Endothelial cell of umbilical vein (primary cell): ENCODE data around the gene VCL. TPM values are rescaled to one million over a fixed set of nuclear protein-coding genes. Genes with fewer than 3 reads are reported as not detected.
A peak's percentile ranks its signal among the peaks of the same experiment; 100 is the strongest.

ENCODE experiments used
- BruUV-seq: library from RNA; stranded (reverse); fragments of 400-500 nt; replicated peaks from 2 replicates; lab custom pipeline; 2021; lab: Mats Ljungman, UMichigan
- CTCF ChIA-PET: fragments of 300-600, 350-600 bp; sonication (Branson Sonifier 250); formaldehyde crosslinking; loops from one replicate; lab custom pipeline; 2021; ENCODE audit warnings: antibody characterized with exemption, inconsistent platforms; lab: Charles Lee
- POLR2A ChIA-PET: fragments of 300-600, 350-600 bp; sonication (Branson Sonifier 250); formaldehyde crosslinking; loops from one replicate; lab custom pipeline; 2021; ENCODE audit warnings: antibody characterized with exemption, inconsistent platforms; lab: Charles Lee
- DNase-seq: peaks from one replicate; pipeline ENCODE4 v3.0.0-alpha.2; 2011; ENCODE audit warnings: low read depth, low spot score
- FAIRE-seq: peaks from 2 replicates; lab custom pipeline; 2011; peaks lifted over from hg19 to GRCh38; lab: Jason Lieb, UNC
- H2AFZ ChIP-seq: 2 replicates; pipeline ENCODE4 v1.6.0; 2012; ENCODE audit warnings: low read depth, low read length, control low read depth, inconsistent platforms
- H3K27ac ChIP-seq: 2 replicates; pipeline ENCODE4 v1.5.1; 2011; ENCODE audit warnings: low read depth, mild to moderate bottlenecking, control low read depth, low read length, moderate library complexity; ENCODE audit not compliant: insufficient read depth
- H3K27me3 ChIP-seq, 2 experiments: 2 replicates each; pipeline versions ENCODE4 v1.6.0 to v1.6.1; 2011; ENCODE audit warnings: low read length in 2 of 2, mixed read lengths in 1 of 2; ENCODE audit not compliant: control insufficient read depth in 2 of 2, insufficient read depth in 2 of 2
- H3K36me3 ChIP-seq, 2 experiments: 2 replicates in 1 of 2; 3 replicates in 1 of 2; pipeline ENCODE4 v1.5.1; 2011; ENCODE audit warnings: low read length in 2 of 2, mild to moderate bottlenecking in 1 of 2, moderate library complexity in 1 of 2; ENCODE audit not compliant: control insufficient read depth in 2 of 2, insufficient read depth in 2 of 2; ENCODE audit errors: extremely low read depth in 1 of 2
- H3K4me1 ChIP-seq: 3 replicates; pipeline ENCODE4 v1.5.1; 2011; ENCODE audit warnings: mild to moderate bottlenecking, low read length; ENCODE audit not compliant: control insufficient read depth, insufficient read depth; ENCODE audit errors: extremely low read depth
- H3K4me2 ChIP-seq: 2 replicates; pipeline ENCODE4 v1.6.1; 2011; ENCODE audit warnings: low read length, control low read depth, mixed read lengths; ENCODE audit not compliant: insufficient read depth
- H3K4me3 ChIP-seq, 3 experiments: fragments of 200-600 bp in 1 of 3; sonication (generic), shearing (Covaris generic) in 1 of 3; replicated peaks in 1 of 3; 2 replicates each; pipeline ENCODE4 v1.5.1; 2011 to 2016; ENCODE audit warnings: control low read depth in 3 of 3, low read length in 3 of 3, mild to moderate bottlenecking in 2 of 3, inconsistent platforms in 1 of 3, low read depth in 1 of 3, moderate library complexity in 1 of 3; ENCODE audit not compliant: insufficient read depth in 1 of 3
- H3K79me2 ChIP-seq: 2 replicates; pipeline ENCODE4 v1.6.0; 2012; ENCODE audit warnings: low read length, inconsistent platforms; ENCODE audit not compliant: control insufficient read depth, insufficient read depth
- H3K9ac ChIP-seq: replicated peaks from 2 replicates; pipeline ENCODE3; 2011; ENCODE audit warnings: low read length, control low read depth; ENCODE audit not compliant: insufficient read depth; ENCODE audit errors: extremely low read depth
- H3K9me1 ChIP-seq: replicated peaks from 3 replicates; pipeline ENCODE4 v1.6.0; 2011; ENCODE audit warnings: mild to moderate bottlenecking, low read length; ENCODE audit not compliant: control insufficient read depth, insufficient read depth; ENCODE audit errors: extremely low read depth
- H3K9me3 ChIP-seq: replicated peaks from 2 replicates; pipeline ENCODE4 v1.5.1; 2012; ENCODE audit warnings: low read length, inconsistent platforms; ENCODE audit not compliant: control insufficient read depth, insufficient read depth
- H4K20me1 ChIP-seq: replicated peaks from 2 replicates; pipeline ENCODE3; 2011; ENCODE audit warnings: mild to moderate bottlenecking, low read length; ENCODE audit not compliant: control insufficient read depth, insufficient read depth; ENCODE audit errors: extremely low read depth
- CTCF ChIP-seq, 2 donors: IDR thresholded peaks; 1 replicate in 1 of 2; 2 replicates in 1 of 2; pipeline ENCODE4 v1.5.1; 2011; ENCODE audit warnings: low read length in 2 of 2, mild to moderate bottlenecking in 2 of 2, moderate library complexity in 2 of 2, control low read depth in 1 of 2, inconsistent platforms in 1 of 2, low read depth in 1 of 2; ENCODE audit not compliant: insufficient read depth in 1 of 2; ENCODE audit errors: extremely low read depth in 1 of 2
- EZH2 ChIP-seq: IDR thresholded peaks from 2 replicates; pipeline ENCODE4 v1.6.1; 2012; ENCODE audit warnings: borderline replicate concordance, low read depth, mild to moderate bottlenecking, moderate library complexity, low read length, inconsistent platforms; ENCODE audit not compliant: severe bottlenecking
- FOS ChIP-seq: IDR thresholded peaks from 2 replicates; pipeline ENCODE4 v1.6.1; 2011; ENCODE audit warnings: mild to moderate bottlenecking, low read length, moderate library complexity, borderline replicate concordance; ENCODE audit not compliant: insufficient read depth
- GATA2 ChIP-seq: IDR thresholded peaks from 2 replicates; pipeline ENCODE4 v1.7.0; 2011; ENCODE audit warnings: low read depth, mild to moderate bottlenecking, moderate library complexity, mixed read lengths, low read length; ENCODE audit not compliant: insufficient read length, insufficient read depth
- JUN ChIP-seq: IDR thresholded peaks from 2 replicates; pipeline ENCODE4 v1.6.1; 2011; ENCODE audit warnings: borderline replicate concordance, low read depth; ENCODE audit not compliant: insufficient read length, insufficient read depth
- MAX ChIP-seq: IDR thresholded peaks from 2 replicates; pipeline ENCODE4 v1.6.1; 2011; ENCODE audit not compliant: insufficient read depth, insufficient read length
- MYC ChIP-seq: IDR thresholded peaks from one replicate; pipeline ENCODE4 v1.6.1; 2011; ENCODE audit warnings: mild to moderate bottlenecking, low read depth, low read length
- POLR2A ChIP-seq: IDR thresholded peaks from 2 replicates; pipeline ENCODE4 v1.6.1; 2012; ENCODE audit warnings: low read depth, mild to moderate bottlenecking, control low read depth, low read length
- POLR2AphosphoS5 ChIP-seq: IDR thresholded peaks from 2 replicates; pipeline ENCODE4 v1.6.1; 2012; ENCODE audit warnings: low read depth, mild to moderate bottlenecking, control low read depth, low read length, moderate library complexity; ENCODE audit not compliant: insufficient read depth
- dilution Hi-C: fragments of 300-500 bp; cut with MboI; formaldehyde crosslinking; loops from one replicate; pipeline ENCODE4 v1.15.0; 2019; ENCODE audit warnings: low sequenced_read_pairs; ENCODE audit not compliant: extremely low pct_ligation_motif_present
- intact Hi-C: fragments of 100-400 bp; cut with micrococcal nuclease; formaldehyde crosslinking; loops from one replicate; pipeline ENCODE4 v1.10.0; 2022
- polyA plus RNA-seq, 4 experiments: library from polyadenylated mRNA; depleted of rRNA in 3 of 4; stranded (reverse) in 3 of 4; unstranded in 1 of 4; fragments of >200 nt; gene quantifications; 2 replicates each; pipeline versions ENCODE4 v1.2.1 to v1.2.3, GENCODE V29; 2011 to 2012; ENCODE audit warnings: missing spikeins in 1 of 4
- total RNA-seq: library from RNA; stranded (reverse); gene quantifications from 2 replicates; pipeline ENCODE4 v1.2.3, GENCODE V29; 2021

Gene VCL
- total and polyA plus RNA-seq, 2 donors (not counting 3 experiments of a cell fraction or from before 2014, with no cell fraction given): 95.4 to 231 TPM

GRCh38 chr10:74058658-74059057 lies 60.7 kb downstream of the VCL start:
- H3K36me3 ChIP-seq: peaks cover 0 to 6% of the 10 kb centered on the region in 2 experiments
- no peak overlapping the region for H3K4me2 ChIP-seq
- intact Hi-C loops (no loop called here), dilution Hi-C loops (no loop called here)
- peaks cover 34% of the 10 kb centered on the region for H3K4me1 ChIP-seq
- no peak overlapping the region for H3K27ac ChIP-seq
- FAIRE-seq (no peak), DNase-seq (peak; percentile 39)
- ChIA-PET CTCF (interaction anchor here (1.0 to 5.9 kb wide), 3 partner anchors 9 to 172 kb away, joined by 5 to 34 read pairs (median 8); no protein-coding TSS in a partner anchor), POLR2A (interaction anchor here (0.8 to 1.1 kb wide), 2 partner anchors 13 to 18 kb away, joined by 3 to 4 read pairs; no protein-coding TSS in a partner anchor)
- TF ChIP-seq POLR2A: no peak
- TF ChIP-seq POLR2AphosphoS5: no peak
- no peak for TF ChIP-seq CTCF (IDR thresholded peaks at IDR 0.05; ENCODE audit: extremely low read depth in 1 of 2, insufficient read depth in 1 of 2, low read depth in 1 of 2, low read length in 2 of 2)
- no peak for TF ChIP-seq EZH2
- no peak for TF ChIP-seq FOS
- no peak for TF ChIP-seq JUN
- no peak for TF ChIP-seq MAX
- TF ChIP-seq MYC: no peak
- TF ChIP-seq GATA2: no peak
- no peaks in the 10 kb centered on the region for H3K27me3 ChIP-seq
- no peak overlapping the region for H3K9ac ChIP-seq
- H2AFZ ChIP-seq: no peak overlapping the region
- H3K9me3 ChIP-seq: no peaks in the 10 kb centered on the region
- no peaks in the 10 kb centered on the region for H4K20me1 ChIP-seq
- H3K4me3 ChIP-seq: no peak overlapping the region
- no peaks in the 10 kb centered on the region for H3K9me1 ChIP-seq
- H3K79me2 ChIP-seq: peaks cover 71% of the 10 kb centered on the region
- no TSS peak for BruUV-seq
